Measurements from ENCODE around the gene SMIM24. TPM values are rescaled to one million over a fixed set of nuclear protein-coding genes. Genes with fewer than 3 reads are reported as not detected.
A peak's percentile ranks its signal among the peaks of the same experiment; 100 is the strongest.

The SMIM24 gene
- total and polyA plus RNA-seq, 9 of the 15 experiments (the other 6 are each of a cell fraction or from before 2014, with no cell fraction given): 0.45 to 12.3 (median 1.4) TPM; not detected in 1

GRCh38 chr19:3521104-3521445 is 40.8 kb upstream of the SMIM24 start (continued):
- TF ChIP-seq ZNF766 (CRISPR knock-in tag; conservative IDR thresholded peaks at IDR 0.05) (0 out of 2 replicates have a peak, but pooled peaks have one; percentile 16), USF1 (CRISPR knock-in tag; IDR thresholded peaks at IDR 0.05) (peak; percentile 64), ZNF717 (CRISPR knock-in tag; IDR thresholded peaks at IDR 0.05) (no peak), HDAC3 (IDR thresholded peaks at IDR 0.05; ENCODE audit: borderline replicate concordance, partially characterized antibody) (no peak), BHLHE40 (IDR thresholded peaks at IDR 0.05; ENCODE audit: low read length) (0 out of 2 replicates have a peak, but pooled peaks have one; percentile 39), C11orf30 (IDR thresholded peaks at IDR 0.05; ENCODE audit: low read depth) (peak; percentile 86), NBN (IDR thresholded peaks at IDR 0.05; ENCODE audit: low read depth) (0 out of 2 replicates have a peak, but pooled peaks have one; percentile 36), NFRKB (IDR thresholded peaks at IDR 0.05; ENCODE audit: low read depth) (no peak), THRAP3 (IDR thresholded peaks at IDR 0.05; ENCODE audit: borderline replicate concordance) (no peak), RAD51 (IDR thresholded peaks at IDR 0.05; ENCODE audit: borderline replicate concordance, low read depth) (peak; percentile 60; the same call in 1 of the 2 replicates), GATA2 (CRISPR knock-in tag; IDR thresholded peaks at IDR 0.05) (no peak), ATF6 (CRISPR knock-in tag; IDR thresholded peaks at IDR 0.05) (no peak), PHF20 (IDR thresholded peaks at IDR 0.05; ENCODE audit: partially characterized antibody) (no peak), FOS (IDR thresholded peaks at IDR 0.05; ENCODE audit: extremely low read depth, insufficient read length) (no peak), RREB1 (CRISPR knock-in tag; IDR thresholded peaks at IDR 0.05) (no peak), SFPQ (IDR thresholded peaks at IDR 0.05; ENCODE audit: low read depth, low read length) (no peak), BMI1 (IDR thresholded peaks at IDR 0.05; ENCODE audit: low read length) (no peak), TCFL5 (CRISPR knock-in tag; conservative IDR thresholded peaks at IDR 0.05) (no peak), ESRRA (IDR thresholded peaks at IDR 0.05; ENCODE audit: borderline replicate concordance, low read depth) (no peak; the same call in 1 of the 2 replicates)
